ENCODE results near the gene PDE1C. TPM values are rescaled to one million over a fixed set of nuclear protein-coding genes. Genes with fewer than 3 reads are reported as not detected.

PDE1C gene
- total and polyA plus RNA-seq, 2 experiments from 2014 or later, result 23.5 to 33.8 TPM

DNA sequence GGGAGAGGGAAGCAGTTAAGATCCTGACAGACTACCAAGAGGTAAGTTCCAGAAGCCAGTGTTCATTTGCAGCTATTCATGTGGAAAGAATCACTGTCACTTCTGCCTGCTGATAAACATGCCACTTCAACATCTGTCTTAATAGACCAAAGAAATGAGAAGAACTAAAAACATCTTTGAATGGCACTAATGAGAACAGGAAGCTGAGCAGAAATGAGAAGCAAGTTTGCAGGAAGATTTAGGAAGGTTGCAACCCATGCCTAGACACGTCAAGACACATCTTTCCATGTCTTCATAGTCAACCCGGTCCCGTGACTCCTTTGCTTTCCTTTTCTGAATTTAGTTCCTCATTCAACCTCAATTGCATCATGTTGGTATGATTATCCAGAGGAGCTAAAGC, 180.0 kb downstream of the PDE1C start:
- WGBS, 2 experiments (ENCODE audit: low coverage in 1 of 2, low lambda C conversion rate in 2 of 2, missing lambda C conversion rate in 2 of 2), result 16 to 17% methylated on average over 3 of the region's 3 CpGs
- peak; percentile 45 for DNase-seq
- H2AFZ ChIP-seq, result no peak overlapping the region

GRCh38 chr7:31887006-31887405, 183.2 kb downstream of the PDE1C start:
- H3K79me2 ChIP-seq (ENCODE audit: insufficient read depth), result peaks cover 5% of the 10 kb centered on the region; the same call in 1 of the 2 replicates
- H3K36me3 ChIP-seq (ENCODE audit: low read depth), result no peaks in the 10 kb centered on the region
- H3K4me1 ChIP-seq (ENCODE audit: insufficient read depth), result peaks cover 28% of the 10 kb centered on the region
- DNase-seq, result no peak
- in situ Hi-C loops (cut with MboI), result no loop called here
- no peak overlapping the region for H2AFZ ChIP-seq
- H3K27me3 ChIP-seq (replicated peaks; ENCODE audit: insufficient read depth), result no peaks in the 10 kb centered on the region
- no peak overlapping the region for H3K4me2 ChIP-seq (ENCODE audit: unreplicated experiment)
- no peak overlapping the region for H3K27ac ChIP-seq
- H3K9me3 ChIP-seq (ENCODE audit: low read depth), result no peaks in the 10 kb centered on the region
- TF ChIP-seq EZH2phosphoT487 (IDR thresholded peaks at IDR 0.05; ENCODE audit: insufficient read depth, low read depth) (no peak), EZH2 (IDR thresholded peaks at IDR 0.05; ENCODE audit: insufficient read depth, poor library complexity, severe bottlenecking) (no peak)
- H4K20me1 ChIP-seq (ENCODE audit: insufficient read depth), result no peaks in the 10 kb centered on the region
- H3K4me3 ChIP-seq, result no peak overlapping the region
- H3K9me2 ChIP-seq (ENCODE audit: insufficient read depth), result no peaks in the 10 kb centered on the region
- 35 to 37% methylated on average over 2 of the region's 2 CpGs for WGBS, 2 experiments (ENCODE audit: low coverage in 1 of 2, low lambda C conversion rate in 2 of 2, missing lambda C conversion rate in 2 of 2)
- no peak overlapping the region for H3K9ac ChIP-seq
- peaks cover 25% of the 10 kb centered on the region for H3F3A ChIP-seq (ENCODE audit: insufficient read depth)

More for the DNA sequence above, 180.0 kb downstream of the PDE1C start:
- Histone ChIP-seq H3F3A (ENCODE audit: insufficient read depth) (no peaks in the 10 kb centered on the region), H3K27me3 (replicated peaks; ENCODE audit: insufficient read depth) (no peaks in the 10 kb centered on the region), H3K4me2 (ENCODE audit: unreplicated experiment) (no peak overlapping the region), H3K4me1 (ENCODE audit: insufficient read depth) (peaks cover 14% of the 10 kb centered on the region; the same call in 1 of the 2 replicates), H3K4me3 (no peak overlapping the region), H3K9me3 (ENCODE audit: low read depth) (no peaks in the 10 kb centered on the region), H3K79me2 (ENCODE audit: insufficient read depth) (peaks cover 8% of the 10 kb centered on the region), H3K27ac (no peak overlapping the region), H4K20me1 (ENCODE audit: insufficient read depth) (no peaks in the 10 kb centered on the region), H3K9ac (no peak overlapping the region), H3K36me3 (ENCODE audit: low read depth) (no peaks in the 10 kb centered on the region), H3K9me2 (ENCODE audit: insufficient read depth) (no peaks in the 10 kb centered on the region)
- in situ Hi-C loops (cut with MboI), result no loop called here
- TF ChIP-seq EZH2 (IDR thresholded peaks at IDR 0.05; ENCODE audit: insufficient read depth, poor library complexity, severe bottlenecking) (no peak), EZH2phosphoT487 (IDR thresholded peaks at IDR 0.05; ENCODE audit: insufficient read depth, low read depth) (no peak)

DNA sequence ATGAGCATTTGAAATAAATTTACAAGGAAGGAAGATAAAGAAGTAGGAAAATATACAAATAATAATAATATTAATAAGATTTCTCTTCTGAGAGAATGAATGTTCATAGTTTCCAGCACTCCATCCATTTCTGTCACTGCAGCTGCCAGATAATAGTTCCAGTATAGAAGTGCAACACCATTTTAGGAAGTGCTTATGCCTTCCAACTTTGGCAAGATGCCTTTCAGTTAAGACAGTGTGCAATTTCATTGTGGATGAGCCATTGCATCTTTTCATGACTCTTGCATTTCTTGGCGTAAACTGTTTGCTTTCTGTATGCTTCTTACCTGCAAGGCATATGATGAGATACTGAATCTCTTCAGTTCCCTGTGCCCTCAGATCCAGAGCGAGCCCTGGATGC, 185.0 kb downstream of the PDE1C start:
- Histone ChIP-seq H3K9me3 (ENCODE audit: low read depth) (no peaks in the 10 kb centered on the region), H3K36me3 (ENCODE audit: low read depth) (no peaks in the 10 kb centered on the region; the same call in 1 of the 2 replicates), H3K79me2 (ENCODE audit: insufficient read depth) (peaks cover 9% of the 10 kb centered on the region), H3K4me3 (no peak overlapping the region), H3K27me3 (replicated peaks; ENCODE audit: insufficient read depth) (no peaks in the 10 kb centered on the region), H3K9me2 (ENCODE audit: insufficient read depth) (no peaks in the 10 kb centered on the region), H3K27ac (no peak overlapping the region), H3K9ac (no peak overlapping the region), H3K4me1 (ENCODE audit: insufficient read depth) (peaks cover 35% of the 10 kb centered on the region), H3F3A (ENCODE audit: insufficient read depth) (peaks cover 31% of the 10 kb centered on the region), H2AFZ (no peak overlapping the region), H3K4me2 (ENCODE audit: unreplicated experiment) (no peak overlapping the region), H4K20me1 (ENCODE audit: insufficient read depth) (no peaks in the 10 kb centered on the region)
- in situ Hi-C loops (cut with MboI), result no loop called here
- TF ChIP-seq EZH2 (IDR thresholded peaks at IDR 0.05; ENCODE audit: insufficient read depth, poor library complexity, severe bottlenecking) (no peak), EZH2phosphoT487 (IDR thresholded peaks at IDR 0.05; ENCODE audit: insufficient read depth, low read depth) (no peak)
- no peak for DNase-seq
- WGBS, 2 experiments (ENCODE audit: low coverage in 1 of 2, low lambda C conversion rate in 2 of 2, missing lambda C conversion rate in 2 of 2), result 38 to 41% methylated on average over 2 of the region's 2 CpGs

DNA sequence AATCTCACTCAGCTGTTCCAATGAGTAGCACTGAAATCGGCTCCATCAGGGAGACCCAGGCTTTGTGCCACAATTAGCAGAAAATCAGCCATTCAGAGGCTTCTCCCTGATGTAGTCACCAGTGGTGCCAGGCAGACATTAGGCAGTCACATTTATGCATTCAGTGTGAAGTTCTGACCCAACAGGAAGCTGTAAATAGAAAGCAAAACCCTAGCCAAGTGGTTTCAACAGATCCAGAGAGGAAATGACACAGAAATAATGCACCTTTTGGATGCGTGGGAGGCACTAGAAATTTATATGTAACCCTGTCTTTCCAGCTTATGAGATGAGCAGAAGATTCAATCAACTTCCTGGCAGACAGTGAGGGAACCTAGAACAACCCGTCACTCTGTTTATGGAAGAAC, 186.4 kb downstream of the PDE1C start:
- H4K20me1 ChIP-seq (ENCODE audit: insufficient read depth), result no peaks in the 10 kb centered on the region
- peaks cover 31% of the 10 kb centered on the region for H3F3A ChIP-seq (ENCODE audit: insufficient read depth)
- peak overlapping the region; percentile 39; the same call in 1 of the 2 replicates for H2AFZ ChIP-seq
- peaks cover 9% of the 10 kb centered on the region for H3K79me2 ChIP-seq (ENCODE audit: insufficient read depth)
- 6 to 14% methylated on average over 3 of the region's 3 CpGs for WGBS, 2 experiments (ENCODE audit: low coverage in 1 of 2, low lambda C conversion rate in 2 of 2, missing lambda C conversion rate in 2 of 2)
- no peaks in the 10 kb centered on the region for H3K27me3 ChIP-seq (replicated peaks; ENCODE audit: insufficient read depth)
- H3K9ac ChIP-seq, result peak overlapping the region; percentile 63
- peak; percentile 88 for DNase-seq
- H3K4me3 ChIP-seq, result peak overlapping the region; percentile 36
- H3K36me3 ChIP-seq (ENCODE audit: low read depth), result peaks cover 8% of the 10 kb centered on the region
- H3K9me2 ChIP-seq (ENCODE audit: insufficient read depth), result no peaks in the 10 kb centered on the region
- H3K9me3 ChIP-seq (ENCODE audit: low read depth), result no peaks in the 10 kb centered on the region
- peak overlapping the region; percentile 82 for H3K27ac ChIP-seq
- in situ Hi-C loops (cut with MboI), result no loop called here
- H3K4me2 ChIP-seq (ENCODE audit: unreplicated experiment), result peak overlapping the region; percentile 47
- H3K4me1 ChIP-seq (ENCODE audit: insufficient read depth), result peaks cover 33% of the 10 kb centered on the region
- TF ChIP-seq EZH2phosphoT487 (IDR thresholded peaks at IDR 0.05; ENCODE audit: insufficient read depth, low read depth) (no peak), EZH2 (IDR thresholded peaks at IDR 0.05; ENCODE audit: insufficient read depth, poor library complexity, severe bottlenecking) (no peak)

Measured in GM23248 (cell line).